ENCODE results near the gene ZWILCH.

- TF ChIP-seq, protein P1, sequence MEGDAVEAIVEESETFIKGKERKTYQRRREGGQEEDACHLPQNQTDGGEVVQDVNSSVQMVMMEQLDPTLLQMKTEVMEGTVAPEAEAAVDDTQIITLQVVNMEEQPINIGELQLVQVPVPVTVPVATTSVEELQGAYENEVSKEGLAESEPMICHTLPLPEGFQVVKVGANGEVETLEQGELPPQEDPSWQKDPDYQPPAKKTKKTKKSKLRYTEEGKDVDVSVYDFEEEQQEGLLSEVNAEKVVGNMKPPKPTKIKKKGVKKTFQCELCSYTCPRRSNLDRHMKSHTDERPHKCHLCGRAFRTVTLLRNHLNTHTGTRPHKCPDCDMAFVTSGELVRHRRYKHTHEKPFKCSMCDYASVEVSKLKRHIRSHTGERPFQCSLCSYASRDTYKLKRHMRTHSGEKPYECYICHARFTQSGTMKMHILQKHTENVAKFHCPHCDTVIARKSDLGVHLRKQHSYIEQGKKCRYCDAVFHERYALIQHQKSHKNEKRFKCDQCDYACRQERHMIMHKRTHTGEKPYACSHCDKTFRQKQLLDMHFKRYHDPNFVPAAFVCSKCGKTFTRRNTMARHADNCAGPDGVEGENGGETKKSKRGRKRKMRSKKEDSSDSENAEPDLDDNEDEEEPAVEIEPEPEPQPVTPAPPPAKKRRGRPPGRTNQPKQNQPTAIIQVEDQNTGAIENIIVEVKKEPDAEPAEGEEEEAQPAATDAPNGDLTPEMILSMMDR (IDR thresholded peaks at IDR 0.05): no peak
- TF ChIP-seq POLR2A (IDR thresholded peaks at IDR 0.05): no peak
These were observed 59.3 kb downstream of the ZWILCH start for GRCh38 chr15:66564136-66565041.
